GM12875 (cell line): ENCODE results near the gene ROBO4.

ENCODE experiments used
- H3K4me3 ChIP-seq: one replicate; pipeline ENCODE4 v1.5.1; 2011; ENCODE audit warnings: low read depth, low read length, control low read depth
- TF ChIP-seq, protein P1 (sequence below): IDR thresholded peaks from 2 replicates; pipeline ENCODE4 v1.5.1; 2011; ENCODE audit warnings: low read depth, mild to moderate bottlenecking, control low read depth, inconsistent platforms, low read length, moderate library complexity, borderline replicate concordance; ENCODE audit not compliant: insufficient read depth

The ROBO4 gene

DNA sequence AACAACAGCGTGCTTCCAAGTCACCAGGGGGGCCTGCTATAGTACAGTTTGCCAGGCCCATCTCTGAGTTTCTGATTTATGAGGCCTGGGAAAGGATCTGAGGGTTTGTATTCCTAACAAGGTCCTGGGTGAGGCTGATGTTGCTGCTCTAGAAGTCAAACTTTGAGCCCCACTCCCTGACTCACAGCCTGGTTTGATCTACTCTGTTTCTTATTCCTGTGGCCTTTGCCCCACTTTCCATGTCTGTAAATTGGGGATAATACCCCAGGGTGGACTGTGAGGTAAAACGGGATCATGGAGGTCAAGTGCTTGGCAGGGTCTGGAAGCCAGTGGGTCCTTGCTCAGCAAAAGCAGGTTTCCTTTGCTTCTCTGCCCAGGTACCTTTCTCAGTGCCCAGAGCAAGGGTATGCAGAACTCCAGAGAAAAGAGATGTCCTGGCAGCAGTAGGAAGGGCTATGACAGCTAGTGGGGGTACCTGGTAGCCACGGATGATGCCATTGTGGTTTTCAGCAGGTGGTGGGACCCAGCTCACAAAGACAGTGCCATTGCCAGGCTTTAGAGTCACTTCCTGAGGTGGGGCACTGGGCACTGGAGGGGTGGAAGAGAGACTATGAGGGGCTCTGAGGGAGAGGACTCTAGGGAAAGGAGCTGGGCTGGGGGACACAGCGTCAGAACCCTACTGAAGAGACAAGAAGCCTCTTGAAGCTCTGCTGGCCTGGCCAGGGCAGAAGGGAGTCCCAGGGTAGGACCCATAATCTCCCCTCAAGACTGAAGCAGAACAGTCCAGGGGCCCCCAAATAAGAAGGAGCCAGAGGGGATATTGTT lies 2.8 kb downstream of the ROBO4 start:
- TF ChIP-seq, protein P1, sequence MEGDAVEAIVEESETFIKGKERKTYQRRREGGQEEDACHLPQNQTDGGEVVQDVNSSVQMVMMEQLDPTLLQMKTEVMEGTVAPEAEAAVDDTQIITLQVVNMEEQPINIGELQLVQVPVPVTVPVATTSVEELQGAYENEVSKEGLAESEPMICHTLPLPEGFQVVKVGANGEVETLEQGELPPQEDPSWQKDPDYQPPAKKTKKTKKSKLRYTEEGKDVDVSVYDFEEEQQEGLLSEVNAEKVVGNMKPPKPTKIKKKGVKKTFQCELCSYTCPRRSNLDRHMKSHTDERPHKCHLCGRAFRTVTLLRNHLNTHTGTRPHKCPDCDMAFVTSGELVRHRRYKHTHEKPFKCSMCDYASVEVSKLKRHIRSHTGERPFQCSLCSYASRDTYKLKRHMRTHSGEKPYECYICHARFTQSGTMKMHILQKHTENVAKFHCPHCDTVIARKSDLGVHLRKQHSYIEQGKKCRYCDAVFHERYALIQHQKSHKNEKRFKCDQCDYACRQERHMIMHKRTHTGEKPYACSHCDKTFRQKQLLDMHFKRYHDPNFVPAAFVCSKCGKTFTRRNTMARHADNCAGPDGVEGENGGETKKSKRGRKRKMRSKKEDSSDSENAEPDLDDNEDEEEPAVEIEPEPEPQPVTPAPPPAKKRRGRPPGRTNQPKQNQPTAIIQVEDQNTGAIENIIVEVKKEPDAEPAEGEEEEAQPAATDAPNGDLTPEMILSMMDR: no peak

DNA sequence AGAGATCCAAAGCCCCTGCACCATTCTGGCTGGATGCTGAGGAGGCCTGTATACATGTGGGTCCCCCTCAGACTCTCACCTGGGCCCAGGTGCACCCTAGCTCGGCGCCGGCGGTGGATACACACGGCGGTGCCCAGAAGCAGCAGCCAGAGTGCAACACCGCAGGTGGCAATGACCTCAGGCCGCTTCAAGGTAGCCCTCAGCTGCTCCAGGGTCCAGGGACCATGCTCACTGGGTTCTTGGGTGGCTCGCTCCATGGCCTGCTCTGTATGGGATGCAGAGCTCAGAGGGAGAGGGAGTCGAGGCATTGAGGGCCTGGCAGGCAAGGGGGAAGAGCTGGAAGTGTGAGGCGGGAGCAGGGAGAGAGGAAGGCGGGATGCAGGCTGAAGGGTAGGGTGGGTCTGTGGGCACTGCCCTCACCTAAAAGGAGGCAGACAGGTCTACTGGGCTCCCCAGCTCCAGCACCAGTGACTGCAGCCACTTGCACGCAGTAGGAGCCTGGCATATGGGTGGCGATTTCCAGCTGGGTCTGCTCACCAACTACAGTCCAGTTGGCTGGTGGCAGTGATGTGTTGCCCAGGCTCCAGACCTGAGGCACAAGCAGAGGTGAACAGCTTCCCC lies 3.8 kb downstream of the ROBO4 start:
- TF ChIP-seq, protein P1: no peak
- H3K4me3 ChIP-seq: no peak overlapping the region

More for the DNA sequence above, 2.8 kb downstream of the ROBO4 start:
- no peak overlapping the region for H3K4me3 ChIP-seq

DNA sequence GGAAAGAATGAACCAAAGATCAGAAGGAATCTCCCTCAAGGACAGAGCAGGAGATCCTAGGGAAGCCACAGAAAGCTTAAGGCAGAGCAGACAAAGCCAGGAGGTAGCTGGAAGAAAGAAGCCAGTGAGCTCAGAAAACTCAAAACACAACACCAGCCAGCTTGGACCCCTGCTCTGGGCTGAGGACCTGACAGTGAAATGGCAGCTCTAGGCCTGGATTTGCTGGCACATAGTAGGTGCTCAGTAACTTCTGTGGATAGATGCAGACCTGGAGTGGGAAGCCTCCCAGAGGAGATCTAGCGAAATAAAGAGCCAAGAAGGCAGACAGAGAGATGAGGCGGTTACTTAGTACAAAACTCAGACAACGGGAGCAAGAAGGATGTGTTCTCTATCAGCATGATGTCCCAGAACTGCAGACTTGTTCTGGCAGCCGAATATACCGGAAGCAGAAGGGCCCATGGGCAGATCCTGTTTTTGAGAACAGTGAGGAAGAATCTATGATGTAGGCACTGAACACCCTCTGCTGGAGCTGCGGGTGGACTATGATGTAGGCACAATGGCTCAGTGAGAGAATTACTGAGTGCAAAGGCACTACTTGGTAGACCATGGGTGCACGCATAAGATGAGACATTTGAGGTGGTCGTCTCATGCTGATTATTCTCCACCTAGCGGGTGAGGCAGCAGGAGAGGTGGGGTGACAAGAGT lies 4.8 kb downstream of the ROBO4 start:
- TF ChIP-seq, protein P1: no peak
- H3K4me3 ChIP-seq: no peak overlapping the region

DNA sequence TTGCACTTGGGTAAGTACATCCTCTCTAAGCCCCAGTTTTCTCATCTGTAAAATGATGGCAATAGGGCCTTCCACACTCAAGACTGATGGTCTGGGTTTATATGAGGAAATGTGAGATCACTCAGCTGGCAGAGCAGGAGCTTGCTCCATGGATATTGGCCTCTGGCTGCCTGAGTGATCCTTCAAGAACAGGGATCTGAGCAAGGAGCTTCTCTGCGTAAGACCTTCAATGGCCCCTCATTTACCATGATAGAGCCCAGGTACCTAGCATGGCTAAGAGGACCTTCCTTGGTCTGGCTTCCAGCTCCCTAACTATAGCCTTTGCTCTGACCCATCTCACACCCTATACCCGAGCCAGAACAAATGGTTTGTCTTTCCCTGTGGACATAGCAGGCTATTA lies 5.5 kb downstream of the ROBO4 start:
- no peak overlapping the region for H3K4me3 ChIP-seq
- TF ChIP-seq, protein P1: no peak

DNA sequence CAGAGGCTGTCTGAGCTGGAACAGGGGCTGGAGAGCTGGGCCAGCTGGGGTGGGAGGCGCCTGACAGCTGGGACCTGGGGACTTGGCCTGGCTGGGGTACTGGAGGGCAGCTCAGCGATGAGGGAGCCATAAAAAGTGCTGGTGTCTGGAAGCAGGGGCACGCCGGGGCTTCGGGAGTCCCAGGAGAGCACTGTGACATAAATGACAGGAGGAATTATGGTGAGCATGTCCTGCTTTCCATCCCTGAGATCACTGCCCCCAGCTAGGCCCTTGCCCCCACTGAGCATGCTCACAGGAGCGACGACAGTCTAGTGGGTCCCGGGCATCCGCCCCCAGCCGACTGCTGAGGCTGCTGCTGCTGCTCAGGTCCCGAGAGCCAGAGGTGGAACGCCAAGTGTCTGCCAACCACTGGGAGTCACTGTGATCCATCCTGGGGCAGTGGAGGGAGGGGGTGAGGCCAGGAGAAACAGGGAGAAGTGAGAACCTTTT lies 6.2 kb downstream of the ROBO4 start:
- TF ChIP-seq, protein P1: no peak
- H3K4me3 ChIP-seq: no peak overlapping the region

DNA sequence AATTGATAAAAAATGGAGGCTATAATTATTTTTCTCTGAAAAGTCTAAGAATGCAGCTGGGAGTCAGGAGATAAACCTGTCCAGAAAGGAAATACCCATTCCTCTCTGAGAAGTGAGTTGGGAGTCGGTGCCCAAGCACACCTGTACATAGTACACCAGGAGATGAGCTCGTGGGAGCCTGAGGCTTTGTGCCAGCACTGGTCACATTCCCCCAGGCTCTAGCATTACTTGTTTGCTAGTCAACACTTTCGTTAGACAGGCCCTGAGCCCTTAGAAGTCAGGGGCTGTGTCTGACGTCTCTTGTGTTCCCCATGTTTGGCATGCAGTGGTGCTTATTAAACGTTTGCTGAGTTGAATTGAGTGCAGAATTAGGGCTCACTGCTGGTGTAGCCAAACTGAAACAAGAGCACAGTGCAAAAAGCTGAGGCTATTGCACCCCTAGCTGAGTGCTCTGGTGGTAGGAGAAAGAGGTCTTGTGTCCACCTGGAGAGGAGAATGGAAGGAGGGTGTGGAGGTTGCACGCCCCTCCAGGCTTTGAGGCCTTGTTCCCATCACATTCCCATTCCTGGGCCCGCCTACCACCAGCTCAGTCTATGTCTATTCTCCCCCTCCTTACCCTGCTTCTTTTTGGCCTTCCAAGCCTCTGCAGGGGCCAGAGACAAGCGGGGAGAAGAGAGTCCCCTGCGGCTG lies 6.8 kb downstream of the ROBO4 start:
- TF ChIP-seq, protein P1: no peak
- no peak overlapping the region for H3K4me3 ChIP-seq
